ENCODE measurements around the gene METTL24.

- TF ChIP-seq POLR2AphosphoS5 (IDR thresholded peaks at IDR 0.05; ENCODE audit: low read depth) (no peak), CTCF (IDR thresholded peaks at IDR 0.05; ENCODE audit: insufficient read depth, low read length) (no peak), GABPA (IDR thresholded peaks at IDR 0.05; ENCODE audit: low read depth) (no peak), REST (IDR thresholded peaks at IDR 0.05; ENCODE audit: insufficient replicate concordance, low read depth) (no peak), SPI1 (IDR thresholded peaks at IDR 0.05; ENCODE audit: borderline replicate concordance, low read depth) (no peak)
Observed at GRCh38 chr6:110340392-110340965, 17.7 kb downstream of the METTL24 start.
